GM13977 (cell line): ENCODE measurements around the gene FBRSL1.
"Not testable (repeated sequence)": the region's sequence is repeated elsewhere in the genome, so short reads cannot be mapped to it uniquely, and the experiment has no call there.

Experiments used
- DNase-seq: peaks from one replicate; pipeline ENCODE4 v3.0.0; 2012; ENCODE audit warnings: low spot score
- in situ Hi-C: fragments of 300-500 bp; cut with MboI; formaldehyde crosslinking; loops from one replicate; pipeline ENCODE4 v1.12.0; 2022; ENCODE audit warnings: low sequenced_read_pairs, low pct_unique_long_range_greater_than_20kb, mixed read lengths, inconsistent platforms; ENCODE audit not compliant: unreplicated experiment
- TF ChIP-seq, protein P1 (sequence below): IDR thresholded peaks from 2 replicates; pipeline ENCODE4 v1.5.1; 2012; ENCODE audit warnings: mild to moderate bottlenecking, control low read depth; ENCODE audit not compliant: insufficient read depth; ENCODE audit errors: extremely low read depth, missing control alignments

Gene FBRSL1

DNA sequence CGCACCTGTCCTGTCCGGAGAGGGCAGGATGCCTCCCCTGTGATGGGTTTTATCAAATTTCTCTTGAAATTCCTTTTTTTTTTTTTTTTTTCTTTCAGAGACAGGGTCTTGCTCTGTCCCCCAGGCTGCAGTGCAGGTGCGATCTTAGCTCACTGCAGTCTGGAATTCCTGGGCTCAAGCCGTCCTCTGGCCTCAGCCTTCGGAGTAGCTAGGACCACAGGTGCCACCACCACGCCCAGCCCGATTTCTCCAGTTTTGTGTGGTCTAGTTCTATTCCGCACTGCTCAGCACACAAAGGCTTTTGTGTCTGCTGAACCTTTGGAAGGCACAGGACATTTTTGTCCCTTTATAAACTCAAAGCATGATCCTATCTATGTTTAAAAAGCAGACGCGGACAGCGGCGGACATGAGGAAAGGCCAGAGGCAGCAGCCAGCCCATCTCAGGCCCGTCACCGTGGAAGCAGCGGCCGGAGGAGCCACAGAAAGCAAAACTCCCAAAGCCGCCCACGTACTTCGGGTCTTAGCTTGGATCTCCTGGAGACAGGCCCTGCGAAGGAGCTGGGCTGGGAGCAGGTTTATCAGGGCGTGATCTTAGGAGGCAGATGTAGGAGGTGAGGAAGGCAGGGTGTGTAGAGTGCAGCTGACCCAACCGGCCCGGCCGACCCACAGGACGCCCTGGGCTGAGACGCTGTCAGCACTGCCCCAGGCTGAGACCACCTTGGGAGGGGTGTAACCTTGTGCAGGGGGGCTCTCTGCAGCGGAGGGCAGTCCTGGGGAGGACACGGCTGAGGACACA, 30.9 kb upstream of the FBRSL1 start:
- no peak for DNase-seq
- in situ Hi-C loops, result no loop called here
- TF ChIP-seq, protein P1, sequence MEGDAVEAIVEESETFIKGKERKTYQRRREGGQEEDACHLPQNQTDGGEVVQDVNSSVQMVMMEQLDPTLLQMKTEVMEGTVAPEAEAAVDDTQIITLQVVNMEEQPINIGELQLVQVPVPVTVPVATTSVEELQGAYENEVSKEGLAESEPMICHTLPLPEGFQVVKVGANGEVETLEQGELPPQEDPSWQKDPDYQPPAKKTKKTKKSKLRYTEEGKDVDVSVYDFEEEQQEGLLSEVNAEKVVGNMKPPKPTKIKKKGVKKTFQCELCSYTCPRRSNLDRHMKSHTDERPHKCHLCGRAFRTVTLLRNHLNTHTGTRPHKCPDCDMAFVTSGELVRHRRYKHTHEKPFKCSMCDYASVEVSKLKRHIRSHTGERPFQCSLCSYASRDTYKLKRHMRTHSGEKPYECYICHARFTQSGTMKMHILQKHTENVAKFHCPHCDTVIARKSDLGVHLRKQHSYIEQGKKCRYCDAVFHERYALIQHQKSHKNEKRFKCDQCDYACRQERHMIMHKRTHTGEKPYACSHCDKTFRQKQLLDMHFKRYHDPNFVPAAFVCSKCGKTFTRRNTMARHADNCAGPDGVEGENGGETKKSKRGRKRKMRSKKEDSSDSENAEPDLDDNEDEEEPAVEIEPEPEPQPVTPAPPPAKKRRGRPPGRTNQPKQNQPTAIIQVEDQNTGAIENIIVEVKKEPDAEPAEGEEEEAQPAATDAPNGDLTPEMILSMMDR, result no peak

GRCh38 chr12:132460571-132460970, 29.4 kb upstream of the FBRSL1 start:
- in situ Hi-C loops, result no loop called here
- no peak for DNase-seq
- TF ChIP-seq, protein P1, result peak; percentile 44

DNA sequence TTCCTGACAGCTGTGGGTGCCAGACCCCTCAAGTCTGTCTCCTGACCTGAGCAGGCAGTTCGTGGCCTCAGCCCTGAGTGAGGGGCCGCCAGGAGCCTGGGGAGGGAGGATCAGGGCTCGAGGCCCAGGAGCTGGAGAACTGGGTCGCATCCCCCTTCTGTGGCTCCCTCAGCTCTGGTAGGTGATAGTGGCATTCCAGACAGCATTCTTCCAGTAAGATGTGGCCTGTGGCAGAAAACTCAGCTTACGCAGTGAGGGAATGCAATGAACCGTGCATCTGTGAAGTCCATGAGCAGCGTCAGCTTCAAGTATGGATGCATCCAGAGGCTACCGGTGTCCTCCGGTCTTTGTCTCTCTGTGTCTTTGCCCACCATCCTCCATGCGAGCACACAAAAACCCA, 28.4 kb upstream of the FBRSL1 start:
- TF ChIP-seq, protein P1, result no peak
- in situ Hi-C loops, result no loop called here
- no peak for DNase-seq

GRCh38 chr12:132462788-132463187, 27.2 kb upstream of the FBRSL1 start:
- DNase-seq, result no peak
- in situ Hi-C loops, result no loop called here
- TF ChIP-seq, protein P1, result no peak

DNA sequence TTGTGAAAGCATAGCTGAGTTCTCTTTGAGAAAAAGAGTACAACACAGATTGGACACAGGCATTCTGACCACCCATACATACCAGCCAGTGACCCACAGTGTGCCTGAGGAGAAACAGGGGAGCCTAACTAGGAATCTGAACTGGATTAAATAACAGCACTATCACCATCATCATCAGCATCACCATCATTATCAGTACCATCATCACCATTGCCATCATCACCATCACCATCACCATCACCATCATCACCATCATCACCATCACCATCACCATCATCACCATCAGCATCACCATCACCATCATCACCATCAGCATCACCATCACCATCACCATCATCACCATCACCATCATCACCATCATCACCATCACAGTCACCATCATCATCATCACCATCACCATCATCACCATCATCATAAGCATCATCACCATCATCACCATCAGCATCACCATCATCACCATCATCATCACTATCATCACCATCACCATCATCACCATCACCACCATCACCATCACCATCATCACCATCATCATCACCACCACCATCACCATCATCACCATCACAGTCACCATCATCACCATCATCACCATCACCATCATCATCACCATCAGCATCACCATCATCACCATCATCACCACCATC, 26.5 kb upstream of the FBRSL1 start:
- in situ Hi-C loops, DNase-seq: not testable (repeated sequence)

- DNase-seq, in situ Hi-C loops: not testable (repeated sequence)
Measured at GRCh38 chr12:132464304-132464703, 25.6 kb upstream of the FBRSL1 start.

DNA sequence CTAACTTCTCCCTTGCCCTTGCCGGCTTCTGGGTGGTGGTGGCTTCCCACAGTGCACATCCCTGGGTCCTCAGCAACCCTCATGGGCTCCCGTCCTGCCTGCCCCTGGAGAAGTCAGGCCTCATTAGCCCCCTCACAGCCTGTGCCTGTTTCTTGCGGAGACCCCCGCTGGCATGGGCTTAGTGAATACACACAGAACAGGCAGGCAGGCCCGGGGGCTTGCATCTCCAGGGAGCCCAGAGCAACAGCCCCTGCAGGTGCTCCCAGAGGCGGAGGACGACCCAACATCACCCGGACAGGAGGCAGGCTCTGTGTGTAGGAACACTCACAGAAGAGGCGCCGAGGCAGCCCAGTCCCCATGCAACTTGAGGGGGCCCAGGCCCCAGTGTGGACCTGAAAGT, 25.1 kb upstream of the FBRSL1 start:
- in situ Hi-C loops, result no loop called here
- no peak for DNase-seq
- TF ChIP-seq, protein P1, result no peak
